ENCODE data around the gene SYNGR1. TPM values are rescaled to one million over a fixed set of nuclear protein-coding genes. Genes with fewer than 3 reads are reported as not detected.

SYNGR1 gene, protein sequence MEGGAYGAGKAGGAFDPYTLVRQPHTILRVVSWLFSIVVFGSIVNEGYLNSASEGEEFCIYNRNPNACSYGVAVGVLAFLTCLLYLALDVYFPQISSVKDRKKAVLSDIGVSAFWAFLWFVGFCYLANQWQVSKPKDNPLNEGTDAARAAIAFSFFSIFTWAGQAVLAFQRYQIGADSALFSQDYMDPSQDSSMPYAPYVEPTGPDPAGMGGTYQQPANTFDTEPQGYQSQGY
- 3.8 and 14.9 TPM in 2 replicates for total RNA-seq

DNA sequence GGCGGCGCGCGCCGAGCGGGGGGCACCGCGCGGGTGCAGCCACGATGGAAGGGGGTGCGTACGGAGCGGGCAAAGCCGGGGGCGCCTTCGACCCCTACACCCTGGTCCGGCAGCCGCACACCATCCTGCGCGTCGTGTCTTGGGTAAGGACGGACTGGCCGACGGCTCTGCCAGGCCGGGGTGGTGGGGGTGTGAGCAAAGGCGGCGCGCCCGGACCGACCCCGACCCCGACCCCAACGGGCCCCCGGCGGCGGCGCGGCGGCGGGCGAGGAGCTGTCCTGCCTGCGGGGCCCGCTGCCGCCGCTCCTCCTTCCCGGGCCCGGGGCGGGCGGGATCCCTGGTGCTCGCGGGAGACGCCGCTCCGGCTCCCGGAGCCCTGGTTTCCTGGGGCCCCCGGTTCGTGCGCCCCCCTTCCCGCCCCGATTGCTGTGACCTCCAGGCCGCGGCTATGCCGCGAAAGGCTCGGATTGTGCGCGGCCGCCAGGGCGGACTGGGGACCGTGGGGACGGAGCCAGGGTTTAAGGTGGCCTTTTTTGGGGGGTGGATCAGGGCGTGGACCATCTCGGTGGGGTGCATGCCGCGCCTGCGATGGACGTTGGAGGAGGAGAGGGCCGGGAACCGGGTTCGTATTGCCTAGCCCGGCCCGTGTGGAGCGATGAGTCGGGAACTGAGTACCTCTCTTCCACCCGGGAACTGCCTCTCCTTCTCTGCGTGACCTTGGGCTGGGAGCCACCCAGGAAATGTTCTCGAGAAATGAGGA is at the start of gene SYNGR1:
TSS of gene SYNGR1 (plus strand) at position 25 of the 760 bp plus-strand sequence. CDS start at position 45, 20 bp downstream.

DNA sequence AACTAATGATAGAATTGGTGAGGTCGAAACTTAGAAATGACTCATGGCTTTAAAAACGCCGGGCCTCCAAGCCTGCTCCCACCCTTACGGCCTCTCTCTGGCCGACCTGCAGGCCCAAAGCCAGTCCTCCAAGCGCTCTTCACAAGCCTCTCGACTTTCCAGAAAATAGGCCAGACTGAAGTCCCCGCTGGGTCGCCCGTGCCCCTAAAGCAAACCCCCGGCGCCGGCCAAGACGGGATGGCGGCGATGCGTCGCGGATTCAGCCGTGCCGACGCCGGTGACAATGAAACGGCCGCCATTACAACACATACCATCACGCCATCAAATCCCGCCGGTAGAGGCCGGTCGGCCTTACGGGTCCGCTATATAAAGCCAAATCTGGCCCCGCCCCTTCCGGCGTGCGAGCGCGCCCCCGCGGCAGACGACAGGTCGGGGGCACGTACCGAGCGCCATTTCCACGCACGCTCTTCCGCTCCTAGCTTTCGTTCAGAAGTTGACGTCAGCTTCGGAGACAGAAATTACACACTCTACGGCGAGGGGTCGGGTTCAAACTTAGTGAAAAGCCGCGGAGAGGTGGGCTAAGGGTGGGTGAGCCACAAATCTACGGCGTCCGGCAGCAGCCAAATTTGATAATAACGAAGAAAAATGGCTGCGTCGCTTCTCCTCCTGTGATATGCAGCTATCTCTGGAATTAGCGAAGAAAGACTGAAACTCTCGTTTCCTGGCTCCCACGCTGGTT is 30.3 kb upstream of the SYNGR1 start, which contains the start of gene RPL3:
TSS of gene RPL3 (minus strand) at position 340 of the 739 bp plus-strand sequence. CDS start at position 314, 26 bp downstream.

Other genes starting within 250 kb of the SYNGR1 start
- gene CBX7, start 197.3 kb upstream of the SYNGR1 start, total RNA-seq = 3.3 and 10.4 TPM in 2 replicates
- 1.1 and 2.3 TPM in 2 replicates for gene PDGFB, start 105.0 kb upstream of the SYNGR1 start, total RNA-seq
- gene RPL3, start 30.4 kb upstream of the SYNGR1 start, total RNA-seq = 2,719 and 2,744 TPM in 2 replicates
- gene TAB1, start 49.8 kb downstream of the SYNGR1 start, total RNA-seq = 10.7 and 13.2 TPM in 2 replicates
- 1.3 and 3.1 TPM in 2 replicates for gene MGAT3, start 107.0 kb downstream of the SYNGR1 start, total RNA-seq
- 17.8 and 30.7 TPM in 2 replicates for gene MIEF1, start 152.3 kb downstream of the SYNGR1 start, total RNA-seq
- gene ATF4, start 170.6 kb downstream of the SYNGR1 start, total RNA-seq = 150 and 205 TPM in 2 replicates
- gene RPS19BP1, start 182.8 kb downstream of the SYNGR1 start, total RNA-seq = 38.3 and 54.3 TPM in 2 replicates
- gene CACNA1I, start 220.8 kb downstream of the SYNGR1 start, total RNA-seq = under 0.01 TPM in 1 of 2 replicates, not detected in the other